ENCODE measurements around the gene PLEKHA5.

GRCh38 chr12:19169222-19169621, 39.7 kb downstream of the PLEKHA5 start:
- TF ChIP-seq CTCF (IDR thresholded peaks at IDR 0.05; ENCODE audit: low read depth, low read length, poor library complexity, severe bottlenecking) (no peak), EZH2phosphoT487 (IDR thresholded peaks at IDR 0.05; ENCODE audit: borderline replicate concordance, low read length) (no peak)
